CD4-positive, alpha-beta T cell treated with Interleukin-2 at 100 ng/mL for 4 hours (primary cell): Measurements from ENCODE around the gene SURF2.

Experiments used
- DNase-seq: peaks from one replicate; pipeline ENCODE4 v3.0.0-alpha.2; 2020; ENCODE audit warnings: low spot score

Gene SURF2

GRCh38 chr9:133354766-133355165, 1.6 kb upstream of the SURF2 start:
- DNase-seq, result no peak

- no peak for DNase-seq
Observed at GRCh38 chr9:133355881-133356357, 431 bp upstream of the SURF2 start.

- no peak for DNase-seq
Observed at GRCh38 chr9:133357656-133358055, 1.3 kb downstream of the SURF2 start.

- no peak for DNase-seq
Observed at GRCh38 chr9:133359399-133360175, 3.2 kb downstream of the SURF2 start.

- DNase-seq, result no peak
Observed at GRCh38 chr9:133360400-133361393, 4.3 kb downstream of the SURF2 start.

GRCh38 chr9:133361507-133362092, 5.2 kb downstream of the SURF2 start:
- DNase-seq, result no peak

GRCh38 chr9:133362359-133363044, 6.2 kb downstream of the SURF2 start:
- DNase-seq, result no peak

GRCh38 chr9:133366435-133366834, 10.1 kb downstream of the SURF2 start:
- DNase-seq, result no peak

GRCh38 chr9:133367221-133367620, 10.9 kb downstream of the SURF2 start:
- no peak for DNase-seq

GRCh38 chr9:133367778-133368177, 11.4 kb downstream of the SURF2 start:
- DNase-seq, result no peak

GRCh38 chr9:133368249-133368881, 12.0 kb downstream of the SURF2 start:
- no peak for DNase-seq

GRCh38 chr9:133369422-133369821, 13.1 kb downstream of the SURF2 start:
- DNase-seq, result no peak

GRCh38 chr9:133369933-133370332, 13.6 kb downstream of the SURF2 start:
- DNase-seq, result no peak

- peak; percentile 72 for DNase-seq
Observed at GRCh38 chr9:133370685-133371084, 14.3 kb downstream of the SURF2 start.

- peak; percentile 81 for DNase-seq
Observed at GRCh38 chr9:133371261-133371711, 14.9 kb downstream of the SURF2 start.

GRCh38 chr9:133372144-133372543, 15.8 kb downstream of the SURF2 start:
- no peak for DNase-seq

GRCh38 chr9:133374612-133375115, 18.3 kb downstream of the SURF2 start:
- peak; percentile 67 for DNase-seq

GRCh38 chr9:133375116-133375723, 18.9 kb downstream of the SURF2 start:
- no peak for DNase-seq

- peak; percentile 95 for DNase-seq
Observed at GRCh38 chr9:133375724-133376654, 19.6 kb downstream of the SURF2 start, which contains the start of the genes STKLD1 and SURF4. STKLD1 (plus strand) TSS chr9:133376366; CDS start chr9:133376474, 108 bp downstream. SURF4 (minus strand) TSS chr9:133376060; CDS start chr9:133375969, 91 bp downstream.
